Measurements from ENCODE around the gene PAX8.
"Not testable (repeated sequence)": the region's sequence is repeated elsewhere in the genome, so short reads cannot be mapped to it uniquely, and the experiment has no call there.

PAX8 gene

GRCh38 chr2:113238871-113239839 is 39.6 kb downstream of the PAX8 start:
- no peaks in the 10 kb centered on the region; the same call in 1 of the 2 replicates for H3K27me3 ChIP-seq (replicated peaks; ENCODE audit: control insufficient read depth, insufficient read depth, low read length)
- TF ChIP-seq, protein P1, sequence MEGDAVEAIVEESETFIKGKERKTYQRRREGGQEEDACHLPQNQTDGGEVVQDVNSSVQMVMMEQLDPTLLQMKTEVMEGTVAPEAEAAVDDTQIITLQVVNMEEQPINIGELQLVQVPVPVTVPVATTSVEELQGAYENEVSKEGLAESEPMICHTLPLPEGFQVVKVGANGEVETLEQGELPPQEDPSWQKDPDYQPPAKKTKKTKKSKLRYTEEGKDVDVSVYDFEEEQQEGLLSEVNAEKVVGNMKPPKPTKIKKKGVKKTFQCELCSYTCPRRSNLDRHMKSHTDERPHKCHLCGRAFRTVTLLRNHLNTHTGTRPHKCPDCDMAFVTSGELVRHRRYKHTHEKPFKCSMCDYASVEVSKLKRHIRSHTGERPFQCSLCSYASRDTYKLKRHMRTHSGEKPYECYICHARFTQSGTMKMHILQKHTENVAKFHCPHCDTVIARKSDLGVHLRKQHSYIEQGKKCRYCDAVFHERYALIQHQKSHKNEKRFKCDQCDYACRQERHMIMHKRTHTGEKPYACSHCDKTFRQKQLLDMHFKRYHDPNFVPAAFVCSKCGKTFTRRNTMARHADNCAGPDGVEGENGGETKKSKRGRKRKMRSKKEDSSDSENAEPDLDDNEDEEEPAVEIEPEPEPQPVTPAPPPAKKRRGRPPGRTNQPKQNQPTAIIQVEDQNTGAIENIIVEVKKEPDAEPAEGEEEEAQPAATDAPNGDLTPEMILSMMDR (IDR thresholded peaks at IDR 0.05; ENCODE audit: insufficient read depth, low read length, poor library complexity, severe bottlenecking): no peak
- no peak for DNase-seq (ENCODE audit: extremely low read depth, insufficient read length)
- no peak overlapping the region for H3K4me3 ChIP-seq (replicated peaks; ENCODE audit: low read depth, low read length)
- H3K36me3 ChIP-seq (ENCODE audit: control insufficient read depth, insufficient read depth, low read length): no peaks in the 10 kb centered on the region

GRCh38 chr2:113237604-113238160 is 41.0 kb downstream of the PAX8 start:
- no peak for DNase-seq (ENCODE audit: extremely low read depth, insufficient read length)
- no peaks in the 10 kb centered on the region for H3K36me3 ChIP-seq (ENCODE audit: control insufficient read depth, insufficient read depth, low read length)
- H3K4me3 ChIP-seq (replicated peaks; ENCODE audit: low read depth, low read length): no peak overlapping the region
- TF ChIP-seq, protein P1 (IDR thresholded peaks at IDR 0.05; ENCODE audit: insufficient read depth, low read length, poor library complexity, severe bottlenecking): no peak
- H3K27me3 ChIP-seq (replicated peaks; ENCODE audit: control insufficient read depth, insufficient read depth, low read length): no peaks in the 10 kb centered on the region; the same call in 1 of the 2 replicates

- TF ChIP-seq, protein P1 (IDR thresholded peaks at IDR 0.05; ENCODE audit: insufficient read depth, low read length, poor library complexity, severe bottlenecking): no peak
- Histone ChIP-seq H3K36me3 (ENCODE audit: control insufficient read depth, insufficient read depth, low read length) (no peaks in the 10 kb centered on the region), H3K4me3 (replicated peaks; ENCODE audit: low read depth, low read length) (no peak overlapping the region), H3K27me3 (replicated peaks; ENCODE audit: control insufficient read depth, insufficient read depth, low read length) (no peaks in the 10 kb centered on the region; the same call in 1 of the 2 replicates)
- no peak for DNase-seq (ENCODE audit: extremely low read depth, insufficient read length)
These were observed 42.2 kb downstream of the PAX8 start for GRCh38 chr2:113236367-113237159.

DNA sequence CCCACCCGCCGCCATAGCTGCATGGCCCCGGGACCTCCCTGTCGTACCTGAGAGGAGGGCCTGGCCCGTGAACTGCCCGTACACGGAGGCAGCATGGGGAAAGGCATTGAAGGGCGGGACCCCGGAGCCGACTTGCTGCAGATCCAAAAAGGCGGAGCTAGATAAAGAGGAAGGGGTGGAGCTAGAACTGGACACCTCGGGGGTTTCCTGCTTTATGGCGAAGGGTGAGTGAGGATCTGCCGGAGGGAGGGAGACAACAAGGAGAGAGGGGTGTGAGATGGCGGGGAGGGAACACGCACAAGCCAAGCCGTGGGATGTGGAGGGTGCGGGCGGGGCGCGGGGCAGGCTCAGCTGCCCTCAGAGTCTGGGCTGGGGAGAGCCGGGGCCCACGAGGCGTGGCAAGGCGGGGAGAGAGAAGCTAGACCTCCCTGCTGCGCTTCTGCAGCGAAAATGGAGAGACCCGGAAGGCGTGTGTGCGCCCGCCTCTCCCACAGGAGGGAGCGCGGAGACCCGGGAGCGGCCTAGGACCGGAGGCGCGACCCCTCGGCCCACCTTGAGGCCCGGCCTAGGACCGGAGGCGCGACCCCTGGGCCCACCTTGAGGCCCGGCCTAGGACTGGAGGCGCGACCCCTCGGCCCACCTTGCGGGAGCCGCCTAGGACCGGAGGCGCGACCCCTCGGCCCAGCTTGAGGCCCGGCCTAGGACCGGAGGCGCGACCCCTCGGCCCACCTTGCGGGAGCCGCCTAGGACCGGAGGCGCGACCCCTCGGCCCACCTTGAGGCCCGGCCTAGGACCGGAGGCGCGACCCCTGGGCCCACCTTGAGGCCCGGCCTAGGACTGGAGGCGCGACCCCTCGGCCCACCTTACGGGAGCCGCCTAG is 43.1 kb downstream of the PAX8 start:
- not testable (repeated sequence) for H3K36me3 ChIP-seq (ENCODE audit: control insufficient read depth, insufficient read depth, low read length); DNase-seq (ENCODE audit: extremely low read depth, insufficient read length); H3K4me3 ChIP-seq (replicated peaks; ENCODE audit: low read depth, low read length); H3K27me3 ChIP-seq (replicated peaks; ENCODE audit: control insufficient read depth, insufficient read depth, low read length)

DNA sequence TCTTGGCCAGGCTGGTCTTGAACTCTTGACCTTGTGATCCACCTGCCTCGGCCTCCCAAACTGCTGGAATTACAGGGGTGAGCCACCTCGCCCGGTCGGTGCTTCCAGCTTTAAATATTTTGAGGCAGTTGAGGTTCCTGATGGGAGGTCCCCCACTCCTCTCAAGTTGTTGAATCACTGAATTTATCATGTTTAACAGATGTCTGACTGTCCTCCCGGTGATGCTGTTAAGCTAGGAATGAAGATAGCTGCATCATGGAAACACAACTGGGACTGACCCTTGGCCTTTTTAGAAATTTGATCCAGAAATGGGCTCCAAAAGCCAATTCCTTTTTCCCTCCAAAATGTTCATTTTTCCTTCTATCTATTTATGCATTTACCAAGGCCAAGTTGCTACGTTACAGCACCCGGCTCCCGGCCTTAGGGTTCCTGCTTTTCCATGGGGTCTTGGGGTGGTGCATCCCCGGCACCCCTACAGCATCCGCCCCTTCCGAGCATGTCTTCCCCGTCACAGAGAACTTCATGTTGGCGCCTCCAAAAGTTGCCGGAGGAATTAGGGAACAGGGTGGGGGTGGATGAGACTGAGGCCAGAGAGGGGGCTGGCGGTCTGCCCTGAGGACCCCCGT is 43.9 kb downstream of the PAX8 start:
- DNase-seq (ENCODE audit: extremely low read depth, insufficient read length): no peak
- H3K27me3 ChIP-seq (replicated peaks; ENCODE audit: control insufficient read depth, insufficient read depth, low read length): no peaks in the 10 kb centered on the region
- no peaks in the 10 kb centered on the region for H3K36me3 ChIP-seq (ENCODE audit: control insufficient read depth, insufficient read depth, low read length)
- no peak overlapping the region for H3K4me3 ChIP-seq (replicated peaks; ENCODE audit: low read depth, low read length)
- TF ChIP-seq, protein P1 (IDR thresholded peaks at IDR 0.05; ENCODE audit: insufficient read depth, low read length, poor library complexity, severe bottlenecking): no peak
